Stomach smooth muscle (tissue), 2 donors: Measurements from ENCODE around the gene THRB.

Source experiments
- H3K27ac ChIP-seq: one replicate; pipeline ENCODE4 v1.7.0; 2013; ENCODE audit warnings: mild to moderate bottlenecking, low read length, inconsistent platforms
- H3K27me3 ChIP-seq, 2 donors: one replicate each; pipeline ENCODE4 v1.7.0; 2013; ENCODE audit warnings: low read length in 2 of 2; ENCODE audit not compliant: insufficient read depth in 2 of 2, control insufficient read depth in 1 of 2
- H3K36me3 ChIP-seq, 2 donors: one replicate each; pipeline ENCODE4 v1.7.0; 2013; ENCODE audit warnings: low read length in 2 of 2; ENCODE audit not compliant: control insufficient read depth in 2 of 2, insufficient read depth in 2 of 2
- H3K4me1 ChIP-seq: one replicate; pipeline ENCODE4 v1.7.0; 2013; ENCODE audit warnings: low read length; ENCODE audit not compliant: control insufficient read depth, insufficient read depth
- H3K4me3 ChIP-seq, 2 donors: one replicate each; pipeline ENCODE4 v1.7.0; 2013; ENCODE audit warnings: low read length in 2 of 2
- H3K9ac ChIP-seq, 2 donors: one replicate each; pipeline ENCODE4 v1.7.0; 2013; ENCODE audit warnings: low read length in 2 of 2, mild to moderate bottlenecking in 1 of 2
- H3K9me3 ChIP-seq, 2 donors: one replicate each; pipeline ENCODE4 v1.7.0; 2013; ENCODE audit warnings: low read length in 2 of 2; ENCODE audit not compliant: control insufficient read depth in 2 of 2
- donor health status: healthy.
- donor health status: Pancreatic carcinoma.

The THRB gene

GRCh38 chr3:24264748-24265158 lies 229.9 kb downstream of the THRB start:
- Histone ChIP-seq H3K27ac (no peak overlapping the region), H3K36me3 (no peaks in the 10 kb centered on the region)

GRCh38 chr3:24264011-24264410 lies 230.6 kb downstream of the THRB start:
- H3K9ac ChIP-seq: no peak overlapping the region
- H3K36me3 ChIP-seq: no peaks in the 10 kb centered on the region
- no peak overlapping the region for H3K27ac ChIP-seq
- H3K27me3 ChIP-seq: no peaks in the 10 kb centered on the region
- no peak overlapping the region for H3K4me3 ChIP-seq
- no peaks in the 10 kb centered on the region for H3K4me1 ChIP-seq
- no peaks in the 10 kb centered on the region for H3K9me3 ChIP-seq

More at GRCh38 chr3:24264748-24265158, 229.9 kb downstream of the THRB start:
- H3K4me3 ChIP-seq: no peak overlapping the region
- no peaks in the 10 kb centered on the region for H3K27me3 ChIP-seq
- H3K4me1 ChIP-seq: no peaks in the 10 kb centered on the region
- no peaks in the 10 kb centered on the region for H3K9me3 ChIP-seq
- H3K9ac ChIP-seq: no peak overlapping the region

GRCh38 chr3:24263069-24263668 lies 231.5 kb downstream of the THRB start:
- H3K4me1 ChIP-seq: peaks cover 7% of the 10 kb centered on the region
- H3K9me3 ChIP-seq: no peaks in the 10 kb centered on the region
- H3K9ac ChIP-seq: no peak overlapping the region
- H3K36me3 ChIP-seq: no peaks in the 10 kb centered on the region
- H3K27ac ChIP-seq: no peak overlapping the region
- H3K4me3 ChIP-seq: no peak overlapping the region
- H3K27me3 ChIP-seq: no peaks in the 10 kb centered on the region

- H3K27me3 ChIP-seq: no peaks in the 10 kb centered on the region
- H3K4me3 ChIP-seq: no peak overlapping the region
- H3K4me1 ChIP-seq: peaks cover 13% of the 10 kb centered on the region
- H3K27ac ChIP-seq: no peak overlapping the region
- no peak overlapping the region for H3K9ac ChIP-seq
- H3K9me3 ChIP-seq: no peaks in the 10 kb centered on the region
- no peaks in the 10 kb centered on the region for H3K36me3 ChIP-seq
Observed at GRCh38 chr3:24261521-24261920, 233.1 kb downstream of the THRB start.

GRCh38 chr3:24259901-24260512 lies 234.6 kb downstream of the THRB start:
- H3K9me3 ChIP-seq: no peaks in the 10 kb centered on the region
- no peaks in the 10 kb centered on the region for H3K27me3 ChIP-seq
- H3K27ac ChIP-seq: no peak overlapping the region
- no peak overlapping the region for H3K4me3 ChIP-seq
- H3K4me1 ChIP-seq: peaks cover 13% of the 10 kb centered on the region
- no peaks in the 10 kb centered on the region for H3K36me3 ChIP-seq
- no peak overlapping the region for H3K9ac ChIP-seq

- Histone ChIP-seq H3K4me1 (peaks cover 18% of the 10 kb centered on the region), H3K36me3 (no peaks in the 10 kb centered on the region), H3K9ac (no peak overlapping the region), H3K4me3 (peak overlapping the region; percentile 30 to 42), H3K27ac (peak overlapping the region; percentile 11), H3K27me3 (no peaks in the 10 kb centered on the region), H3K9me3 (no peaks in the 10 kb centered on the region)
Observed at GRCh38 chr3:24258727-24259600, 235.7 kb downstream of the THRB start.

- Histone ChIP-seq H3K4me3 (no peak overlapping the region), H3K4me1 (peaks cover 18% of the 10 kb centered on the region), H3K36me3 (no peaks in the 10 kb centered on the region), H3K9ac (no peak overlapping the region), H3K27me3 (no peaks in the 10 kb centered on the region), H3K27ac (peak overlapping the region; percentile 11), H3K9me3 (no peaks in the 10 kb centered on the region)
Observed at GRCh38 chr3:24258260-24258659, 236.4 kb downstream of the THRB start.

- no peaks in the 10 kb centered on the region for H3K27me3 ChIP-seq
- no peak overlapping the region for H3K9ac ChIP-seq
- peaks cover 18% of the 10 kb centered on the region for H3K4me1 ChIP-seq
- H3K4me3 ChIP-seq: no peak overlapping the region
- no peak overlapping the region for H3K27ac ChIP-seq
- H3K9me3 ChIP-seq: no peaks in the 10 kb centered on the region
- H3K36me3 ChIP-seq: no peaks in the 10 kb centered on the region
Observed at GRCh38 chr3:24255414-24255813, 239.2 kb downstream of the THRB start.

GRCh38 chr3:24254649-24255048 lies 240.0 kb downstream of the THRB start:
- H3K4me3 ChIP-seq: no peak overlapping the region
- H3K9ac ChIP-seq: no peak overlapping the region
- no peaks in the 10 kb centered on the region for H3K27me3 ChIP-seq
- H3K9me3 ChIP-seq: no peaks in the 10 kb centered on the region
- H3K36me3 ChIP-seq: no peaks in the 10 kb centered on the region
- H3K27ac ChIP-seq: no peak overlapping the region
- H3K4me1 ChIP-seq: peaks cover 18% of the 10 kb centered on the region

GRCh38 chr3:24253336-24253735 lies 241.3 kb downstream of the THRB start:
- no peaks in the 10 kb centered on the region for H3K27me3 ChIP-seq
- no peaks in the 10 kb centered on the region for H3K9me3 ChIP-seq
- peaks cover 12% of the 10 kb centered on the region for H3K4me1 ChIP-seq
- H3K36me3 ChIP-seq: no peaks in the 10 kb centered on the region
- no peak overlapping the region for H3K4me3 ChIP-seq
- no peak overlapping the region for H3K27ac ChIP-seq
- no peak overlapping the region for H3K9ac ChIP-seq
